ENCODE results near the gene PRODH2. TPM values are rescaled to one million over a fixed set of nuclear protein-coding genes. Genes with fewer than 3 reads are reported as not detected.
A peak's percentile ranks its signal among the peaks of the same experiment; 100 is the strongest.

Gene PRODH2
- total and polyA plus RNA-seq, 2 of the 13 experiments (the other 11 are each of a cell fraction or from before 2014, with no cell fraction given) = 86.7 to 118 TPM

DNA sequence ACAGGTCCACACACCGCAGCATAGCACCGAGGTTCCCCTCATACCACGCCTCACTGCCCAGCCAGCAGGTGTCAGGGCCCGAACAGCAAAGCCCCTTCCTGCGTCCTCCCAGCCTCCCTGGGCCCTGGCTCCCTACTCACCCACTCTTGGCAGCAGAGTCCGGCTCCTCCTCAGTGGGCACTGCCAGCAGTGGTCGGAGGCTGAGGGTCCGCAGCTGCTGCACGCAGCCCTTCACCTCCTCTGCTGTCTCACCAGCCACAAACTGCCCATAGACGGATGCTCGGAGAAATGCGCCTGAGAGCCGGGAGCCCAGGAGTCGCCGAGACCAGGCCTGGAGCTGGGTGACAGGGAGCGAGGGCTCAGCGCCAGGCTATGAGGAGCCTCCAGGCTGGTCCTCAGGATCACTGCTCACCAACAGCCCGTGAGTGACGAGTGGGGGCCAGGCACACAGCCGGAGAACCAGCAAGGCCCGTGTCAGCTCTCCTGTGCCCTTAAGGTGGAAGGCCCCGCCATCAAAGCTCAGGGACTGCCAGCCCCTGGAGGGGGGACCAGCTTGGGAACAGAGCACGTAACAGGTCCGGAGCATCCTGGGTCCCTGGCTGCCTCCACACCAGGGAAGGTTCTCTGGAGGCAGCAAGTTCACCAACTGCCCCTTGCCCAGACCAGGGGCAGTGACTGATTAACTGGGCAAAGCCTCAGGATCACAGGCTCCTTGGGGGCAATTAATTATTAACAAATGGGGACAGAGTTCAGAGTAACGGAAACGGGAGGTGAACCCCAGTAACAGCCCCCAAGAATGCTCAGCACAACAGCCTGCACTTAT, at the start of gene PRODH2 (continued):
- TF ChIP-seq, protein P1, sequence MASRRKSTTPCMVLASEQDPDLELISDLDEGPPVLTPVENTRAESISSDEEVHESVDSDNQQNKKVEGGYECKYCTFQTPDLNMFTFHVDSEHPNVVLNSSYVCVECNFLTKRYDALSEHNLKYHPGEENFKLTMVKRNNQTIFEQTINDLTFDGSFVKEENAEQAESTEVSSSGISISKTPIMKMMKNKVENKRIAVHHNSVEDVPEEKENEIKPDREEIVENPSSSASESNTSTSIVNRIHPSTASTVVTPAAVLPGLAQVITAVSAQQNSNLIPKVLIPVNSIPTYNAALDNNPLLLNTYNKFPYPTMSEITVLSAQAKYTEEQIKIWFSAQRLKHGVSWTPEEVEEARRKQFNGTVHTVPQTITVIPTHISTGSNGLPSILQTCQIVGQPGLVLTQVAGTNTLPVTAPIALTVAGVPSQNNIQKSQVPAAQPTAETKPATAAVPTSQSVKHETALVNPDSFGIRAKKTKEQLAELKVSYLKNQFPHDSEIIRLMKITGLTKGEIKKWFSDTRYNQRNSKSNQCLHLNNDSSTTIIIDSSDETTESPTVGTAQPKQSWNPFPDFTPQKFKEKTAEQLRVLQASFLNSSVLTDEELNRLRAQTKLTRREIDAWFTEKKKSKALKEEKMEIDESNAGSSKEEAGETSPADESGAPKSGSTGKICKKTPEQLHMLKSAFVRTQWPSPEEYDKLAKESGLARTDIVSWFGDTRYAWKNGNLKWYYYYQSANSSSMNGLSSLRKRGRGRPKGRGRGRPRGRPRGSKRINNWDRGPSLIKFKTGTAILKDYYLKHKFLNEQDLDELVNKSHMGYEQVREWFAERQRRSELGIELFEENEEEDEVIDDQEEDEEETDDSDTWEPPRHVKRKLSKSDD (CRISPR knock-in tag; IDR thresholded peaks at IDR 0.05; ENCODE audit: low read depth) = no peak
- TF ChIP-seq ZNF570 (CRISPR knock-in tag; IDR thresholded peaks at IDR 0.05; ENCODE audit: borderline replicate concordance) (no peak), HNRNPK (IDR thresholded peaks at IDR 0.05; ENCODE audit: low read depth, low read length, poor library complexity, severe bottlenecking) (no peak), ZNF614 (CRISPR knock-in tag; IDR thresholded peaks at IDR 0.05; ENCODE audit: borderline replicate concordance) (no peak), NFIC (IDR thresholded peaks at IDR 0.05; ENCODE audit: low read length) (no peak), ZNF543 (CRISPR knock-in tag; IDR thresholded peaks at IDR 0.05) (no peak), HNRNPLL (IDR thresholded peaks at IDR 0.05; ENCODE audit: low read depth, low read length, poor library complexity, severe bottlenecking) (peak; percentile 51), ZNF143 (CRISPR knock-in tag; IDR thresholded peaks at IDR 0.05) (peak; percentile 5; the same call in 1 of the 2 replicates), YY1 (IDR thresholded peaks at IDR 0.05; ENCODE audit: insufficient read depth, insufficient replicate concordance, low read depth, low read length) (no peak), NKX3-1 (CRISPR knock-in tag; IDR thresholded peaks at IDR 0.05) (0 out of 2 replicates have a peak, but pooled peaks have one; percentile 49), KLF11 (CRISPR knock-in tag; IDR thresholded peaks at IDR 0.05) (no peak), U2AF1 (optimal IDR thresholded peaks at IDR 0.05; ENCODE audit: low read depth, low read length) (no peak), CHD4 (IDR thresholded peaks at IDR 0.05; ENCODE audit: borderline replicate concordance, low read length) (no peak), ARID3A (IDR thresholded peaks at IDR 0.05; ENCODE audit: low read depth, low read length) (peak; percentile 63; the same call in 1 of the 2 replicates), ZNF431 (CRISPR knock-in tag; IDR thresholded peaks at IDR 0.05; ENCODE audit: borderline replicate concordance, low read depth) (peak; percentile 52; the same call in 1 of the 2 replicates), ZSCAN30 (CRISPR knock-in tag; IDR thresholded peaks at IDR 0.05) (no peak), ZNF598 (CRISPR knock-in tag; IDR thresholded peaks at IDR 0.05; ENCODE audit: borderline replicate concordance) (no peak), HDAC2 (CRISPR knock-in tag; IDR thresholded peaks at IDR 0.05) (peak; percentile 75; the same call in 1 of the 2 replicates), ELK4 (CRISPR knock-in tag; IDR thresholded peaks at IDR 0.05; ENCODE audit: borderline replicate concordance) (no peak), GABPA (IDR thresholded peaks at IDR 0.05; ENCODE audit: low read depth, low read length) (no peak), GABPA (CRISPR knock-in tag; IDR thresholded peaks at IDR 0.05; ENCODE audit: low read depth) (peak; percentile 64), ETV6 (CRISPR knock-in tag; conservative IDR thresholded peaks at IDR 0.05) (no peak; the same call in 1 of the 2 replicates), ZNF883 (CRISPR knock-in tag; IDR thresholded peaks at IDR 0.05; ENCODE audit: not compliant biosample characterization) (no peak), STAG1 (CRISPR knock-in tag; IDR thresholded peaks at IDR 0.05) (peak; percentile 56), ZNF891 (CRISPR knock-in tag; IDR thresholded peaks at IDR 0.05) (peak; percentile 76), ZFP36L2 (CRISPR knock-in tag; IDR thresholded peaks at IDR 0.05) (no peak; the same call in 1 of the 2 replicates)
